ENCODE measurements around the gene BBS2. TPM values are rescaled to one million over a fixed set of nuclear protein-coding genes. Genes with fewer than 3 reads are reported as not detected.

The BBS2 gene
- total RNA-seq, 4 donors from 2014 or later = 38.7 to 171 (median 41.2) TPM

- in situ Hi-C loops (cut with MboI; ENCODE audit: low pct_ligation_motif_present in 1 of 4, low pct_unique_long_range_greater_than_20kb in 1 of 4, low sequenced_read_pairs in 3 of 4) = no loop called here
- TF ChIP-seq POLR2AphosphoS5 (IDR thresholded peaks at IDR 0.05) (no peak), POLR2A (IDR thresholded peaks at IDR 0.05) (no peak), CTCF (IDR thresholded peaks at IDR 0.05) (no peak), EP300 (IDR thresholded peaks at IDR 0.05; ENCODE audit: low read depth) (no peak)
- H3K9me3 ChIP-seq = no peaks in the 10 kb centered on the region
- H3K4me1 ChIP-seq = no peaks in the 10 kb centered on the region
- H3K4me3 ChIP-seq = no peak overlapping the region
- no peaks in the 10 kb centered on the region for H3K36me3 ChIP-seq
- 0 to 8% methylated on average over 1 to 2 of the region's 2 CpGs for WGBS, 2 donors (ENCODE audit: low coverage in 1 of 2)
- intact Hi-C loops (cut with DNase I; ENCODE audit: low total_unique reads) = no loop called here
- H3K27me3 ChIP-seq = no peaks in the 10 kb centered on the region
- no peak for DNase-seq
- no peak overlapping the region for H3K27ac ChIP-seq
Measured at GRCh38 chr16:56542039-56542438, 22.2 kb upstream of the BBS2 start.

GRCh38 chr16:56539656-56540055 lies 19.8 kb upstream of the BBS2 start:
- Histone ChIP-seq H3K4me1 (no peaks in the 10 kb centered on the region), H3K4me3 (no peak overlapping the region), H3K9me3 (no peaks in the 10 kb centered on the region), H3K27ac (no peak overlapping the region), H3K36me3 (no peaks in the 10 kb centered on the region), H3K27me3 (no peaks in the 10 kb centered on the region)
- in situ Hi-C loops (cut with MboI; ENCODE audit: low pct_ligation_motif_present in 1 of 4, low pct_unique_long_range_greater_than_20kb in 1 of 4, low sequenced_read_pairs in 3 of 4) = no loop called here
- TF ChIP-seq POLR2AphosphoS5 (IDR thresholded peaks at IDR 0.05) (no peak), EP300 (IDR thresholded peaks at IDR 0.05; ENCODE audit: low read depth) (no peak), POLR2A (IDR thresholded peaks at IDR 0.05) (no peak), CTCF (IDR thresholded peaks at IDR 0.05) (no peak)
- DNase-seq = no peak
- 47 to 53% methylated on average over 3 to 4 of the region's 4 CpGs for WGBS, 2 donors (ENCODE audit: low coverage in 1 of 2)
- intact Hi-C loops (cut with DNase I; ENCODE audit: low total_unique reads) = no loop called here

DNA sequence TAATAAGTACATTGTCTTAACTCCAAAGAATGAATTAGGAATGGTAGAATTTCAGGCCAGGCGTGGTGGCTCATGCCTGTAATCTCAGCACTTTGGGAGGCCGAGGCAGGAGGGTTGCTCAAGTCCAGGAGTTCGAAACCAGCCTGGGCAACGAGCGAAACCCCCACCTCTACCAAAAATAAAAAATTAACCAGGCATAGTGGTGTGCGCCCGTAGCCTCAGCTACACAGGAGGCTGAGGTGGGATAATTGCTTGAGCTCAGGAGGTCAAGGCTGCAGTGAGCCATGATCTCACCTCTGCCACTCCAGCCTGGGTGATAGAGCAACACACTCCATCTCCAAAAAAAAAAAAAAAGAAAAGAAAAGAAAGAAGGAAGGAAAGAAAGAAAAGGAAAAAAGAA lies 18.5 kb upstream of the BBS2 start:
- DNase-seq = no peak
- Histone ChIP-seq H3K27me3 (no peaks in the 10 kb centered on the region), H3K4me1 (no peaks in the 10 kb centered on the region), H3K4me3 (no peak overlapping the region), H3K36me3 (no peaks in the 10 kb centered on the region), H3K9me3 (no peaks in the 10 kb centered on the region), H3K27ac (no peak overlapping the region)
- 90% methylated on average over 7 of the region's 7 CpGs; no CpG with 5 or more reads in 1 of the 2 donors for WGBS, 2 donors (ENCODE audit: low coverage in 1 of 2)
- intact Hi-C loops (cut with DNase I; ENCODE audit: low total_unique reads) = no loop called here
- TF ChIP-seq CTCF (IDR thresholded peaks at IDR 0.05) = no peak
- TF ChIP-seq POLR2AphosphoS5 (IDR thresholded peaks at IDR 0.05) = no peak
- TF ChIP-seq EP300 (IDR thresholded peaks at IDR 0.05; ENCODE audit: low read depth) = no peak
- TF ChIP-seq POLR2A (IDR thresholded peaks at IDR 0.05) = no peak
- in situ Hi-C loops (cut with MboI; ENCODE audit: low pct_ligation_motif_present in 1 of 4, low pct_unique_long_range_greater_than_20kb in 1 of 4, low sequenced_read_pairs in 3 of 4) = no loop called here

GRCh38 chr16:56534847-56535383 lies 15.1 kb upstream of the BBS2 start:
- no peaks in the 10 kb centered on the region for H3K9me3 ChIP-seq
- intact Hi-C loops (cut with DNase I; ENCODE audit: low total_unique reads) (no loop called here), in situ Hi-C loops (cut with MboI; ENCODE audit: low pct_ligation_motif_present in 1 of 4, low pct_unique_long_range_greater_than_20kb in 1 of 4, low sequenced_read_pairs in 3 of 4) (no loop called here)
- WGBS, 2 donors (ENCODE audit: low coverage in 1 of 2) = 55 to 58% methylated on average over 2 to 8 of the region's 8 CpGs
- no peak for DNase-seq
- no peaks in the 10 kb centered on the region for H3K4me1 ChIP-seq
- no peak for TF ChIP-seq EP300 (IDR thresholded peaks at IDR 0.05; ENCODE audit: low read depth)
- TF ChIP-seq POLR2AphosphoS5 (IDR thresholded peaks at IDR 0.05) = no peak
- peak in 1 of 5 experiments; percentile 30 for TF ChIP-seq CTCF (IDR thresholded peaks at IDR 0.05)
- H3K36me3 ChIP-seq = no peaks in the 10 kb centered on the region
- H3K27ac ChIP-seq = no peak overlapping the region
- no peak overlapping the region for H3K4me3 ChIP-seq
- H3K27me3 ChIP-seq = no peaks in the 10 kb centered on the region

Data from transverse colon (tissue), 4 donors.